Muscle layer of colon (tissue), 2 donors: ENCODE data around the gene ARID5A.

Experiments used
- H3K27ac ChIP-seq: one replicate; pipeline ENCODE4 v1.7.0; 2013; ENCODE audit warnings: low read depth, mild to moderate bottlenecking, low read length, moderate library complexity
- H3K27me3 ChIP-seq, 2 donors: one replicate each; pipeline ENCODE4 v1.7.0; 2013; ENCODE audit warnings: low read length in 2 of 2, mild to moderate bottlenecking in 2 of 2; ENCODE audit not compliant: insufficient read depth in 2 of 2, control insufficient read depth in 1 of 2
- H3K36me3 ChIP-seq: one replicate; pipeline ENCODE4 v1.7.0; 2013; ENCODE audit warnings: mild to moderate bottlenecking, low read length; ENCODE audit not compliant: insufficient read depth
- H3K4me1 ChIP-seq: one replicate; pipeline ENCODE4 v1.7.0; 2013; ENCODE audit warnings: mild to moderate bottlenecking, low read length; ENCODE audit not compliant: insufficient read depth
- H3K4me3 ChIP-seq, 2 donors: one replicate each; pipeline ENCODE4 v1.7.0; 2013; ENCODE audit warnings: low read length in 2 of 2, low read depth in 1 of 2, mild to moderate bottlenecking in 1 of 2, moderate library complexity in 1 of 2
- H3K9ac ChIP-seq: one replicate; pipeline ENCODE4 v1.7.0; 2013; ENCODE audit warnings: low read length
- H3K9me3 ChIP-seq: one replicate; pipeline ENCODE4 v1.7.0; 2013; ENCODE audit warnings: mild to moderate bottlenecking, low read length
- donor health status: abdominal sarcoma.
- donor health status: Adenocarcinoma of cecum.

ARID5A gene

DNA sequence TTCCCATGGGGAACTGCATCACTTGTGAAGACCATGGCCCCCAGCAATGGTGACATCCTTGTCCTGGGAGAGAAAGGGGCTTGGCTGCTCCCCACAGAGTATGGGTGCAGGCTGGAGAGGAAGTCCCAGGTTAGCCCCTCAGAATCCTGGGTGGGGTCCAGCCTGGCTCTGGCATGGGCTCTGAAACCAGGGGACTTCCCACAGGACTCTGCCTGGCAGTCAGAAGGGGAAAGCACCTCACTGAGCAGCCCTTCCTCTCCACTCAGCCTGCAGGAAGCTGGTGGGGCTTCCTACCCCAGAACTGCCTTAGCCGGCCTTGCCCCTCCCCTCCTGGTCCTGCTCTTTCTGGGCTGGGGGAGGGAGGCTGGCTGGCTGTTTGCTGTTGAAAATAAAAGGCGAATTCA is 35.1 kb upstream of the ARID5A start:
- Histone ChIP-seq H3K36me3 (no peaks in the 10 kb centered on the region), H3K27me3 (peaks cover 0 to 26% of the 10 kb centered on the region in 2 donors), H3K4me1 (no peaks in the 10 kb centered on the region), H3K9me3 (no peaks in the 10 kb centered on the region), H3K9ac (no peak overlapping the region), H3K27ac (no peak overlapping the region), H3K4me3 (no peak overlapping the region)

DNA sequence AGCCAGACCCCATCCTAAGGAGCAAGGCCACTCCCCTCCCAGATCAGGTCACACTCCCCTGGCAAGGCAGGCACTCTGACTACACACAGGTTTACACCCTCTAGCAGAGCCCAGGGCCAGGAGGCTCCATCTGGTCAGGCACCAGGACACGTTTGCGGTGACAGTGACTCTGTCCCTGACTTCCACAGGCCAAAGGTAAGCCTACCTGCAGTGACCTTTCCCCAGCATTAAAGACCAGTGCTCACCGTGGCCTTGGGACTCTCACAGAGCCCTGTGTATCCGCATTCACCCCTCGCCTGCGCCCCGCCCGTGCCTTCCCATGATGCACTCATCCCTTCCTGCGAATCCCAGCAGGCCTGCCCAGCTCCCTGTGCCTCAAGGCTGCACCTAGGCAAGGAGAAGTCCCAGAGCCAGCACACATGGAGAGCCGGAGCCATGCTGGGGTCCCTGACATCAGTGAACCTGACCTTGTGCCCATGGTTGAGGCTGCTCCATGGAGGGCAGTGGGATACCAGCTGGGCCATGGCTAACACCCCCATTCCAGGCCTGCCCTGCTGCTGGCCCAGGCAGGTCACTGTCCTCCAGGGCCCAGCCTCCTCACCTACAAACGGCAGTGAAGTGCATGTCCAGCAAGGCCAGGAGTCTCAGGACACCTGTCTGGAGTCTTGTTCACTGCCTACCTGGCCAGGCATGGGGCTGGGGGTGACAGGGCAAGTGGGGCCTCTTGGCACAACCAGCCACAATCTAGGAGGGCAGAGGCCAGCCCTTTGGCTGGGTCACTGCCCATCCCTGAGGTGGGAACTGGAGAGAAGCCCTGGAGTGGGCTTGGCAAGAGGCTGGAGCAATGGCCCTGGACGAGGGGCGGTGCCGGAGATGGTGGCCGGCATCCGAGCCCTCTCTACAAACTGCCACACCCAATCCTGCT is 34.4 kb upstream of the ARID5A start:
- no peaks in the 10 kb centered on the region for H3K36me3 ChIP-seq
- peaks cover 0 to 26% of the 10 kb centered on the region in 2 donors for H3K27me3 ChIP-seq
- no peaks in the 10 kb centered on the region for H3K9me3 ChIP-seq
- H3K4me1 ChIP-seq = no peaks in the 10 kb centered on the region
- H3K27ac ChIP-seq = no peak overlapping the region
- H3K4me3 ChIP-seq = no peak overlapping the region
- H3K9ac ChIP-seq = no peak overlapping the region

DNA sequence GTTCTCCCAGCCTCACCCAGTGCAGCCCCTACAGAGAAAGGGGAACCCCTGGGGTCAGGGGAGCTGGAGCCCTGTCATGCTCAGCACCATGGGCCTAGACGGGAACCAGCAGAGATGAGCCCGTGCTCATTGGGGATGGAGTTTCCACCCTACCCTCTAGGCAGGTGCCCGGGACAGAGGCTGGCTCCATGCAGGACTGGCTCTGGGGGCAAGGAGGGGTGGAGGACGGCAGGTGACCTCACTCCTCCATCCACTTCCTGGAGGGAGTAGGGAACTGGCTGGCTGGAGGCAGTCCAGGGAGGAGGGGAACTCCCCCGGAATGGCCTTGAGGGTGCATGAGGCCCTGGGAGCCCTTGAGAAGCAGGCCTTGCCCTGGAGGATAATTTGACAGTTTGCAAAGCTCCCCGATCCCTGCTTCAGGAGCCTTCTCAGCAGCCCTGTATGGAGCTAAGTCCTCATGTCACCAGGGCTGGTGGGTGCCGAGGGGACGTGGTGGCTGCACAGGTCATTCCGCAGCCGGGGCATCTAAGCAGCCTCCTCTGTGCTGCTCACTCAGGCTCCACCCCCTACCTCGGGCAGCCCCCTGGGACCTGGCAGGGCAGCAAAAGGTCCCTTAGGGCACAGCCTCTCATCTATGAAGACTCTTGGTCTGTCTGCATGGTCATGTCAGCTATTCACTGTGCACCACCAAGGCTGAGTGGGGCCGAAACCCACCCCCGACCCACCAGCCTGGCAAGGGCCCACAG is 33.5 kb upstream of the ARID5A start:
- no peak overlapping the region for H3K27ac ChIP-seq

DNA sequence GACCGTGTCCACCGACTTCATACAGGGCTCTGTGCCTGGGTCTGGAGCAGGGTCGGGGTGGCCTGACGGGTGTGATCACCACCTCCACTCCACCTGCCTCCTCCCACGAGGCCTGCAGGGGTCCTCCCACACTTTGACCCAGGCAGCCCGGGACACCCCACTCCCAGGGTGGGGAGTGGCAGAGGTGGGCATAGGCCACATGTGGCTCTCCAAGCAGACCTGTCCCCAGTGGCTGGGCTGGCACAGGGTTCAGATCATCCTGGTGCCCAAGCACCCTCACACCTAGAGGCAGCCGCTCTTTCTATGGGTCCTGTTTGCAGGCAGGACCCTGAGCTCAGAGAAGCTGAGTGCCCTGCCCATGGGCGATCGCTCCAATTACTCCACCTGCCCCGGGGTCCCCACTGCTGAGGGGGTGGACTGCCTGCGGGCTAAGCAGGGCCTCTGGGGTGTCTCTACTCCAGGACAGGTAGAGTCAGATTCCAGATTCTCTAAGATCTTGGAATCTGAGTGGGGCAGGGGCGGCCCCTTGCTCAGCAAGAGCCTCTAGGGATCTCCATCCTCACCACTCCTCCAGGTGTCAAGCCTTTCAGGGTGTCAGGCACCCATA is 32.8 kb upstream of the ARID5A start:
- no peak overlapping the region for H3K9ac ChIP-seq
- H3K27me3 ChIP-seq = peaks cover 0 to 26% of the 10 kb centered on the region in 2 donors
- H3K27ac ChIP-seq = no peak overlapping the region
- peaks cover 3% of the 10 kb centered on the region for H3K4me1 ChIP-seq
- H3K36me3 ChIP-seq = no peaks in the 10 kb centered on the region
- H3K9me3 ChIP-seq = no peaks in the 10 kb centered on the region
- no peak overlapping the region for H3K4me3 ChIP-seq

More for the DNA sequence above, 33.5 kb upstream of the ARID5A start:
- Histone ChIP-seq H3K4me1 (peaks cover 3% of the 10 kb centered on the region), H3K9me3 (no peaks in the 10 kb centered on the region), H3K27me3 (peaks cover 0 to 26% of the 10 kb centered on the region in 2 donors), H3K36me3 (no peaks in the 10 kb centered on the region), H3K4me3 (no peak overlapping the region), H3K9ac (no peak overlapping the region)

DNA sequence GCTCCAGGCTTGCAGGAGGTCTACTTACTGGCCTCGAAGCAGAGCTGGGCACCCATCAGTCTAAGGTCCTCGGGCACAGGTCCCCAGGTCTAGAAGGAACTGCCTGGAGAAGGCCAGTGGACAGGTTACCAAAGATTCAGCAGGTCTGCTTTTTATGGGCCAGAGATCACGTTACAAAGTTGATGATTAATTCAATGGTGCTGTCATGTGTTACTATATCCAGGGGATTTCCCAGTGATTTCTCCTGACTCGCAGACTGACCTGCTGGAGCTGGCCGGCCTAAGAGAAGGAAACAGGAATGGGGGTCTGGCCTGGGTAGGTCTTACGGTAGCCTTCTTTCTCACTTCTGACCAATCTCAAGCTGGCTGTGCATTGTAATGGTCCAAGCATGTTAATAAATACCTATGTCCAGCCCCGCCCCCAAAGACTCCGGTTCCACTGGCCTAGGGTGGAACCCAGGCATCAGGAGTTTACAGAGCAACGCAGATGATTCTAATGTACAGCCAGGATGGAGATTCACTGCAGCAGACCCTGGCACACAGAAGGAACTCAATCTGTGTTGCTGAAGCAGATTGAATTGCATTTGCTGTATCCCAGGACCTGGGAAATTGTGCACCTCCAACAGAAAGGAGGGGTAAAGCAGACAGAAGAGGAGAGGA is 31.2 kb upstream of the ARID5A start, which contains the start of gene NEURL3:
TSS of gene NEURL3 (minus strand) at position 127 of the 659 bp plus-strand sequence. CDS start at position 56, 71 bp downstream.
- Histone ChIP-seq H3K27ac (no peak within 1 kb of the TSS), H3K36me3 (no peaks in the 10 kb centered on the region), H3K9ac (no peak within 1 kb of the TSS), H3K4me3 (no peak within 1 kb of the TSS), H3K4me1 (peaks cover 9% of the 10 kb centered on the region), H3K27me3 (peaks cover 0 to 21% of the 10 kb centered on the region in 2 donors), H3K9me3 (no peaks in the 10 kb centered on the region)

DNA sequence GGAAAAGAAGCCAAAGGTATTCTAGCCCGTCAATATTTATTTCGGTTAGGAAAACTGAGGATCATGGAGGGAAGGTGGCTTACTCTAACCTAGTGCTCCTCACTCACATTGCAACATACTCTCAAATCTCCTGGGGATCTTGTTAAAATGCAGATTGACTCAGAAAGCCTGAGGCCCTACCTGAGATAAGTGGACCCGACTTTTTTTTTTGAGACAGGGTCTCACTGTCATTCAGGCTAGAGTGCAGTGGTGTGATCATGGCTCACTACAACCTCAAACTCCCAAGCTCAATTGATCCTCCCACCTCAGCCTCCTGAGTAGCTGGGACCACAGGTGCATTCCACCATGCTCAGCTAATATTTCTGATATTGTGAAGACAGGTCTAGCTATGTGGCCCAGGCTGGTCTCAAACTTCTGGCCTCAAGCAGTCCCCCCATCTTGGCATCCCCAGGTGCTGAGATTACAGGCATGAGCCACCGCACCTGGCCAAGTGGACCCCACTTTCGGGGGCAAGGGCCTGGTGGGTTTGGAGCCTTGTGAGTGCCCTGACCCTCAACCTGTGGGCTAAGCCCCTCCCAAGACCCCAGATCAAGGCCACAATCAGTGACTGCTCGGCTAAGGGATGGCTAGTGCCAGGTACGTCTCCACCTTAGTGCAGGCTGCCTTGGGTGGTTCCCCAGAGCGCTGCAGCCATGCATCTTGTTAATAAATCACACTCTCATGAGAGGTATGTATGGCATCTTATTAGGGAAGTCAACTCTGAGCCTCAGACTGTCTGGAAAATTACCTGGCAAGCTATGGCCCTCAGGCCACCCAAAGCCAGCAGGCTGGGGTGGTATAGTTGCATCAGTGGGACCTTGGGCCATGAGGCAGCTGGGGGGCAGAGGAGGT is 30.3 kb upstream of the ARID5A start:
- Histone ChIP-seq H3K27ac (no peak overlapping the region), H3K9ac (no peak overlapping the region), H3K4me3 (no peak overlapping the region), H3K9me3 (no peaks in the 10 kb centered on the region), H3K27me3 (peaks cover 0 to 12% of the 10 kb centered on the region in 2 donors), H3K36me3 (no peaks in the 10 kb centered on the region), H3K4me1 (peaks cover 9% of the 10 kb centered on the region)

DNA sequence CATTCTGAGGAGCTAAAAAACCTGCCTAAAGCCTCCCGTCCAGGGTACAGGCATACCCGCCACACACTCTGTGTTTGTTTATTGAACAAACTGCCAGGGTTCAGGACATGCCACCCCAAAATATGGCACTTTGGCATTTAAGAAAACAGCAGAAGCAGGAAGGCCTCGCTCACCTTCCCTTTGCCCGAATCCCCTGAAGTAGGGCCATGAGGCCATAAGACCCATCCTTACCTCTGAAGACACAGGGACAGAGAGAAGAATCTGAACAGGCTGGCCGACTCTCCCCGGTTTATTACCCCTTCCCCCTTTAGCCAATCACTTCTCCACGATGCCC is 29.7 kb upstream of the ARID5A start:
- Histone ChIP-seq H3K27ac (no peak overlapping the region), H3K9me3 (no peaks in the 10 kb centered on the region), H3K9ac (no peak overlapping the region)

DNA sequence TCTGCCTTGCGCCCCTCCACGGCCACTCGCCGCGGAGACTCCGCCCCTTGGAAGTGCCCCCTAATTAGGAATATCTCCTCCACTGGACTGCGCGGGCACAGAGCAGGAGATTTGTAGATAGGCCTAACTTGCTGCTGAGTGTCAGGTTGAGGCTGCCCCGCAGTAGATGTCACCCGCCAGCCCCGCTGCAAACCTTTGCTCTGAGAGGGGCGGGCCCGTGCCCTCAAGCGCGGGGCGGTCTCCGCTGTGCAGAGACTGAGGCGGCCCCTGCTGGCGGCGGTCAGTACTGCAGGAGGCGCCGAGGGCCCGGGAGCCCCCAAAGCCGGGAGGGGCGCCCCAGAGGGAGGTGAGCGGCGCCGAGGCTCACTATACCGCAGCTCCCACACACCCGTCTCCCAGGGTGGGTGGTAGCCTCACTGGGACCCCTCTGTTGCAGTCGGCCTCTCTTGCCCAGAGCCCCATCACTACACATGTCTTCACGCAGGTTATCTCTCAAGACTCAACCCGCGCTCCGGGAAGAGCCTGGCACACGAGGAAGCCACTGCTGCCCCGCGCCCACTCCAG is 28.5 kb upstream of the ARID5A start:
- Histone ChIP-seq H3K9ac (no peak overlapping the region), H3K9me3 (no peaks in the 10 kb centered on the region)

More for the DNA sequence above, 29.7 kb upstream of the ARID5A start:
- peaks cover 0 to 11% of the 10 kb centered on the region in 2 donors for H3K27me3 ChIP-seq
- no peak overlapping the region for H3K4me3 ChIP-seq
- no peaks in the 10 kb centered on the region for H3K36me3 ChIP-seq
- H3K4me1 ChIP-seq = peaks cover 9% of the 10 kb centered on the region

DNA sequence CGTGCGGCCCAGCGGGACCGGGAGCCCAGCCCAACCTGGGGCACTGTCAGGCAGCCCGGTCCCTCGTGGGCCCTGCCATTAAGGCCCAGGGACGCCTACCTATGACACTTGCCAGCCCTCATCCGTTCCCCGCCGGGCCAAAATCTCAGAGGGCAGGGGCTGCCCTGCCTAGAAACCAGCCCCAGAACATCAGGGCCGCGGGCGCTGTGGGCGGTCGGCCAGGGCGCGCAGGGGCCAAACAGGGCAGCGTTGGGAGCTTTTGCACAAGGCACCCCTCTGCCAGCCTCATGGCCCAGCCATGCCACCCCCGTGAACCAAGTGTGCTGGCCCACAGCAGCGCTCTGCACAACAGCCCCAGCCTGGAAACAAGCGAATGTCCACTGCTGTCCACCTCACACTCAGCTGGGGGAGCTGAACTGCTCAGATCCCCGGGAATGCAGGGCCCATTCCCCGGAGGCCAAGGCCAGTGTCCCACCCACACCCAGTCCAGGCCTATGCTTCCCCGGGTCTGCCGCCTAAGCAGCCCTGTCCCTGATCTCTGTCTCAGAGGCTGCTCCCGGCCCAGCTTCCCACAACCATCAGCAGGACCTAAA is 27.9 kb upstream of the ARID5A start:
- Histone ChIP-seq H3K9me3 (no peaks in the 10 kb centered on the region), H3K36me3 (no peaks in the 10 kb centered on the region), H3K27me3 (no peaks in the 10 kb centered on the region), H3K9ac (no peak overlapping the region), H3K4me3 (peak overlapping the region; percentile 31 to 53), H3K4me1 (peaks cover 9% of the 10 kb centered on the region), H3K27ac (no peak overlapping the region)

More for the DNA sequence above, 28.5 kb upstream of the ARID5A start:
- H3K27ac ChIP-seq = no peak overlapping the region
- peaks cover 9% of the 10 kb centered on the region for H3K4me1 ChIP-seq
- H3K36me3 ChIP-seq = no peaks in the 10 kb centered on the region
- H3K27me3 ChIP-seq = peaks cover 0 to 5% of the 10 kb centered on the region in 2 donors
- peak overlapping the region; percentile 31 to 53 for H3K4me3 ChIP-seq
